ENCODE measurements around the gene ITGB5.

GRCh38 chr3:124834723-124835718, 52.1 kb downstream of the ITGB5 start:
- TF ChIP-seq CTCF (IDR thresholded peaks at IDR 0.05): no peak
- peak in 1 of 3 donors; percentile 23 for TF ChIP-seq POLR2A (IDR thresholded peaks at IDR 0.05)
